ENCODE data around the gene ARHGAP26.

GRCh38 chr5:142836048-142836447 is 65.9 kb downstream of the ARHGAP26 start:
- TF ChIP-seq POLR2AphosphoS5 (IDR thresholded peaks at IDR 0.05) (no peak), POLR2A (IDR thresholded peaks at IDR 0.05) (no peak)
